Activated T-cell treated with anti-CD3 and anti-CD28 coated beads, Interleukin-2, amount 50 U/mL, for 24 hours (primary cell): Measurements from ENCODE around the gene CDH11.

ENCODE experiments used
- DNase-seq: peaks from one replicate; pipeline ENCODE4 v3.0.0-alpha.2; 2020
- H3K27ac Mint-ChIP-seq: 2 replicates; pipeline ENCODE4 v1.8.0; 2020; ENCODE audit warnings: mild to moderate bottlenecking, mixed read lengths
- H3K27me3 Mint-ChIP-seq: 2 replicates; pipeline ENCODE4 v1.8.0; 2020; ENCODE audit warnings: mixed read lengths
- H3K36me3 Mint-ChIP-seq: 2 replicates; pipeline ENCODE4 v1.8.0; 2020; ENCODE audit warnings: low read depth, mixed read lengths
- H3K4me1 Mint-ChIP-seq: 2 replicates; pipeline ENCODE4 v1.8.0; 2020; ENCODE audit warnings: low read depth, mixed read lengths
- H3K4me3 Mint-ChIP-seq: 2 replicates; pipeline ENCODE4 v1.8.0; 2020; ENCODE audit warnings: mild to moderate bottlenecking, moderate library complexity, mixed read lengths
- H3K9me3 Mint-ChIP-seq: 2 replicates; pipeline ENCODE4 v1.8.0; 2020; ENCODE audit warnings: mixed read lengths

Gene CDH11

DNA sequence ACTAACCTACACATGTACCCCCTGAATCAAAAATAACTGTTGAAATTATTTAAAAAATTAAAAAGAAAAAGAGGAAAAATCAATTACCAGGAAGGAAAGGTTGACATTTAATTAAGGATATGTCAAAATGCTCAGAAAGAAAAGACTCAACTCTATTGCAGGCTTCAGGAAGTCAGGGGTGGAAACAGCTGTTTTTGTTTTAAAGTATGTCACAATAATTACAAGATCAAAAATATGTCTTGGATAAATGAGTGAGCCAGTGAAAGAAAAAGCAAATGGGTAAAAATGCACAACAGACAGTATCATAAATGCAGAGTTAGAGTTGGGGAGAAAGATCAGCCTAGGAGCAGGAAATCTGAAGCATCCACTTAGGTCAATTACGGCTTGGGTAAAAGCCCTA is 146.0 kb downstream of the CDH11 start:
- Mint-ChIP-seq H3K27me3 (no peaks in the 10 kb centered on the region), H3K4me1 (no peaks in the 10 kb centered on the region), H3K9me3 (peaks cover 16% of the 10 kb centered on the region), H3K27ac (no peak overlapping the region), H3K4me3 (no peak overlapping the region), H3K36me3 (no peaks in the 10 kb centered on the region)
- DNase-seq = no peak

DNA sequence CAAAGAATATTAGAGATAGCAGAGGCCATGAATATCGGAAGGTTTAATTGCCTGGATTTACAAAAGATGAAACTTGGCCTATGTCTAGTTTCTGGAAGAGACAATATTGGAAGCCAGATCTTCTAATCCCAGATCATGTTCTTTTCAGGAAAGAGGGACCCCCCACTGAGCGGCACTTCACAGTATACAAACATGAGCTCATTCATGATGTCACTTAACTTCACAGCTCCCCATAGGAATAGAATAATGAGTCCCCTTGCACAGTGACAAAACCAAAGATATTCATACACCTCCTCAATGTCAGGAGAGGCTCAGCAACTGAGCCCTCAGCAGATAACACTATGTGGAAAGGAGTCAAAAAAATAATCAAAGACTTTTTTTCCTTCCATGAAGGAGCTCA is 147.5 kb downstream of the CDH11 start:
- no peak overlapping the region for H3K27ac Mint-ChIP-seq
- no peaks in the 10 kb centered on the region for H3K36me3 Mint-ChIP-seq
- no peaks in the 10 kb centered on the region for H3K4me1 Mint-ChIP-seq
- H3K27me3 Mint-ChIP-seq = no peaks in the 10 kb centered on the region
- H3K9me3 Mint-ChIP-seq = peaks cover 19% of the 10 kb centered on the region
- DNase-seq = no peak
- H3K4me3 Mint-ChIP-seq = no peak overlapping the region

DNA sequence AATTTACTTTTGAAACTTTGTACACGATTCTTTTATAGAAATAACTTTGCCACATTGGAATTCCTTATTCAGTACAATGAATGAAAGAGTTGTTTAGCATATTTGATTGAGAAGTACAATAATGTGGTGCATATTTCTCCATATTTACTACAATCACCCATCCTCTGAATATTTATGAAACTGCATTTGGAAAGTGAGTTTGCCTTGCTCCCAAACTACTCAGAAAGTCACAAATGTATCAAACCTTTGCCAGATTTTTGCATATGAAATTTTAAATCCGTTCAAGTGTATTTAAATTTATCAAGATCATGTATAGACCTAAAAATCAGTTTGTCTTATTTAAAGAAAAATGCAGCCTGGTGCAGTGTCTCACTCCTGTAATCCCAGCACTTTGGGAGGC is 148.7 kb downstream of the CDH11 start:
- no peak overlapping the region for H3K27ac Mint-ChIP-seq
- H3K36me3 Mint-ChIP-seq = no peaks in the 10 kb centered on the region
- no peak for DNase-seq
- no peaks in the 10 kb centered on the region for H3K27me3 Mint-ChIP-seq
- no peaks in the 10 kb centered on the region for H3K4me1 Mint-ChIP-seq
- no peak overlapping the region for H3K4me3 Mint-ChIP-seq
- H3K9me3 Mint-ChIP-seq = peaks cover 19% of the 10 kb centered on the region

DNA sequence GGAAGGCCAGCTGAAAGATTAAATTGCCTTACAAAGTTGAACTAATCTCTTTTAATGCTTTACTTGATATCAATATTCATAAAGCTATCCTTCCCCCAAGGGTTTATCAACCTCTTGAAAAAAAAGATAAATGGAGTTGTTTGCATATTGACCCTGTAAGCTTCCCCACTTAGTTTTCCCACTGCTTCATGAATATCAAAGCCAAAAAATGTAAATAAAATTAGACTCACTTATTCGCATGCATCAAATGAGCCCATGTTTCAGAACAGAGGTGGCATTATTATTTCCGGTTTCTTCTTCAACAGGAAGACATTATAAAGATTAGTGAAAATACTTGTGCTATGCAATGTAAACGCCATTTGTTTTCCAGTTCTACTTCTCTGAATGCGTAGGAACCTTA is 150.7 kb downstream of the CDH11 start:
- no peak for DNase-seq
- H3K27ac Mint-ChIP-seq = no peak overlapping the region
- no peaks in the 10 kb centered on the region for H3K4me1 Mint-ChIP-seq
- H3K4me3 Mint-ChIP-seq = no peak overlapping the region
- H3K27me3 Mint-ChIP-seq = no peaks in the 10 kb centered on the region
- peaks cover 13% of the 10 kb centered on the region for H3K9me3 Mint-ChIP-seq
- H3K36me3 Mint-ChIP-seq = no peaks in the 10 kb centered on the region

DNA sequence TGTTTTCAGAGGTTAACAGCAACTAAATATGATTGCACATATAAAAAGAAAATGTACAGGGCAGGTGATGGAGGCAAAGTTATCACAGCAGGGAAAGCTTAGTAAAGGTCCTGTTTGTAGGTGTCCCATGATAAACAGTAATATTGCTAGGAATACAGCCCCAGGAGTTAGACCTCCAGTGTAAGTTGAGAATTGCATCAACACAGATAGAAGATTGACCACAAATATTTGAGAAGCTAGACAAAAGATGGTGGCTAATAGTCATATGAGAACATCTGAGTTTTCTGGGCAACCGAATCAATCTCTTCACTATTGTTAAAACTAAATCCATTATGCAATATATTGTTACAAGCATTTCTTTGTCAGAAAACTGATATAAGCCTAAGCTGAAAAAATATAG is 152.6 kb downstream of the CDH11 start:
- Mint-ChIP-seq H3K4me3 (no peak overlapping the region), H3K4me1 (no peaks in the 10 kb centered on the region), H3K9me3 (peaks cover 9% of the 10 kb centered on the region), H3K36me3 (no peaks in the 10 kb centered on the region), H3K27ac (no peak overlapping the region), H3K27me3 (no peaks in the 10 kb centered on the region)
- DNase-seq = no peak

DNA sequence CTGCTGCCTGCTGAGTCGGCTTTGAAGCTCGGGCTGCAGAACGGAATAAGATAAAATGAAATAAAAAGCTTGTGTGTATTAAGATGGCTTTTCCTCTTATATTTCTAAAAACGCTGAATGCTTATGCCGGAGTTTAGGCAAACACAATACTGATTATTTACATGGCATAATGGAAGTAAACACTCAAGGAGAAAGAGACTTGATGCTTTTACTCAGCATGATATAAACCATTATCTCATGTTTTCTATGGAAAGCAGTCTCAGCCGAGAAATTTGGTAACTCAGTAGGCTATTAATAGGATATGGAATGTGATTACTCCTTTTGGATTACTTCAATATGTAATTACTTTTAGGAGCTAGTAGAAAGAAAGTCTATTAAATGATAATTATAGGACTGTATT is 153.3 kb downstream of the CDH11 start:
- peaks cover 6% of the 10 kb centered on the region for H3K9me3 Mint-ChIP-seq
- H3K36me3 Mint-ChIP-seq = no peaks in the 10 kb centered on the region
- no peaks in the 10 kb centered on the region for H3K27me3 Mint-ChIP-seq
- no peaks in the 10 kb centered on the region for H3K4me1 Mint-ChIP-seq
- no peak for DNase-seq
- no peak overlapping the region for H3K4me3 Mint-ChIP-seq
- no peak overlapping the region for H3K27ac Mint-ChIP-seq

DNA sequence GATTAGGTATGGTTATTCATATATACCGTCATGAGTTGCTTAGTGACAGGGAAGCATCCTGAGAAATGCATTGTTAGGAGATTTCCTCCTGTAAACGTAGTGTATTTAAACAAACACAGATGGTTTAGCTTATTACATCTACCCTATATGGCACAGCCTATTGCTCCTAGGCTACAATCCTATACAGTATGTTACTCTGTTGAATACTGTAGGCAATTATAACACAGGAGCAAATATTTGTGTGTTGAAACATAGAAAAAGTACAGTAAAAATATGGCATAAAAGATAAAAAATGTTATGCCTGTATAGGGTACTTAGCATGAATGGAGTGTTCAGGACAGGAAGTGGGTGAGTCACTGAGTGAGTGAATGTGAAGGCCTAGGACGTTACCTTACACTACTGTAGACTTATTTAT is 157.7 kb downstream of the CDH11 start:
- Mint-ChIP-seq H3K27me3 (no peaks in the 10 kb centered on the region), H3K36me3 (no peaks in the 10 kb centered on the region), H3K27ac (no peak overlapping the region), H3K9me3 (peaks cover 5% of the 10 kb centered on the region), H3K4me1 (no peaks in the 10 kb centered on the region), H3K4me3 (no peak overlapping the region)
- no peak for DNase-seq

DNA sequence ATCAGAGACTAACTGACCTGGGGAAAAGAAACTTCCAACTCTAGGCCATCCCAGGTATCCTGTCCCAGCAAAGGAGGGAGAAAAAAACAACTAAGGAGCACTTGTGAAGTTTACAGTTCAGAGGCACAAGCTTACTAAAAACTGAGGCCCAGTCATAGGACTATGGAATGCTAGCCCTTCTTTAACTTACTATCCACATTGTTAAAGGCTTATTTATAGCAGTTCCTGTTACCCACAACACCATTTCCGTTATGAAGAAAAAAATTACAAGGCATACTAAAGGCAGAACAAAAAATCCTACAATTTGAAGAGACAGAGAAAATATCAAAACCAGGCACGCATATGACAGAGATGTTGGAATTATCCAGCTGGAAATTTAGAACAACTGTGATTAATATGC is 159.1 kb downstream of the CDH11 start:
- H3K4me1 Mint-ChIP-seq = no peaks in the 10 kb centered on the region
- H3K27ac Mint-ChIP-seq = no peak overlapping the region
- H3K36me3 Mint-ChIP-seq = no peaks in the 10 kb centered on the region
- DNase-seq = no peak
- no peaks in the 10 kb centered on the region for H3K27me3 Mint-ChIP-seq
- peaks cover 10% of the 10 kb centered on the region for H3K9me3 Mint-ChIP-seq
- no peak overlapping the region for H3K4me3 Mint-ChIP-seq

DNA sequence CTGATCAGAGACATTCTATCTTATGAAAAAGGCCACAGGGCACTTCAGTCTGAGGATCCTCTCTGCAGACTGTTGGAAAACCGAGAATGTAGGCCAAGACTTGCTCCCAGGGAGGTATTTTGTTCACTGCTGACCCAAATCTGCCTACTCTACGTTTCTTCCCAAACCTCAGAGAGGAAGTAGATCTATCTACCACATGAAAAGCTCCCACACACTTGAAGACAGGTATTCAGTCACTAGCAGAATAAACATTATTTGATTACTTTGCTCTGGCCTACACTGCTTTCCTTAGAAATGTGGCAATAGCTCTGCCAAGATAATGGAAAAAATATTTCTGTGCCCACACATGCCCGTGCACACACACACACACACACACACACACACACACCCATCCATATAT is 164.6 kb downstream of the CDH11 start:
- no peak for DNase-seq
- H3K9me3 Mint-ChIP-seq = peaks cover 16% of the 10 kb centered on the region
- H3K4me3 Mint-ChIP-seq = no peak overlapping the region
- no peaks in the 10 kb centered on the region for H3K4me1 Mint-ChIP-seq
- H3K27ac Mint-ChIP-seq = no peak overlapping the region
- no peaks in the 10 kb centered on the region for H3K27me3 Mint-ChIP-seq
- H3K36me3 Mint-ChIP-seq = no peaks in the 10 kb centered on the region

DNA sequence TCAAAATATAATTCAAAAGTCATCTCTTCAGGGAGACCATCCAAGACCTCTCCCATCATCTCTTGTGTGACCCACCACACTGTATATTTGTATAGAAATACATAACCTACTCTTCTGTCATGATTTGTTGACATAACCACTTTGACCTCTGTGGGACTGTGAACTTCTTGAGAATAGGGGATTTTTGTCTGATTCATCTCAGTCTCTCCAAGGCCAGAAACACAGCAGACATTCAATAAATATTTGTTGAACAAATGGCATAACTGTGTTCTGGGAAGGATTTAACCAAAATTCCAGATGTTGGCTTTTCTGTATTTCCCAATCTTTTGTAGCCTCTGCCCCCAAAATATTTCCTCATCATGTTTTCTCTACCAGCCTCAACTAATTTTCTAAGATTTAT is 169.7 kb downstream of the CDH11 start:
- no peak for DNase-seq
- Mint-ChIP-seq H3K27me3 (no peaks in the 10 kb centered on the region), H3K36me3 (no peaks in the 10 kb centered on the region), H3K4me1 (no peaks in the 10 kb centered on the region), H3K27ac (no peak overlapping the region), H3K9me3 (peaks cover 23% of the 10 kb centered on the region), H3K4me3 (no peak overlapping the region)

DNA sequence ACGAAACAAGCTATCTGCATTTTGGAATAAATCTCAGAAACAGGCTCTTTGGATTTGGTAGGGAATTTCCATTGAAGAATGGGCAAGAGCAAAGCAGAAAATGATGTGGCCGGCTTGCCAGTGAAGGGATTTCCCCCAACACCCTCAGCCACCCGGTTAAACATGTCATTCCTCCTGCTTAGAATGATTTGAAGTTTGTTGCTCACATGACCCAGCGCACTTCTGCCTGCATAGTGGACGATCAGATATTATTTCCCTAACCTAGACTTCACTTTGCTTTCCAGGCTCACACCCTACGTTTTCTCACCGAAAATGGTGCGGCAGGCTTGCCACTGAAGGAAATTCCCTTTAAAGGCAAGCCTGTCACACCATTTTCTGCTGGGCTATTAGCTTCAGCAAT is 170.7 kb downstream of the CDH11 start:
- peaks cover 21% of the 10 kb centered on the region for H3K9me3 Mint-ChIP-seq
- no peaks in the 10 kb centered on the region for H3K4me1 Mint-ChIP-seq
- no peak overlapping the region for H3K27ac Mint-ChIP-seq
- H3K36me3 Mint-ChIP-seq = no peaks in the 10 kb centered on the region
- no peaks in the 10 kb centered on the region for H3K27me3 Mint-ChIP-seq
- DNase-seq = no peak
- H3K4me3 Mint-ChIP-seq = no peak overlapping the region

DNA sequence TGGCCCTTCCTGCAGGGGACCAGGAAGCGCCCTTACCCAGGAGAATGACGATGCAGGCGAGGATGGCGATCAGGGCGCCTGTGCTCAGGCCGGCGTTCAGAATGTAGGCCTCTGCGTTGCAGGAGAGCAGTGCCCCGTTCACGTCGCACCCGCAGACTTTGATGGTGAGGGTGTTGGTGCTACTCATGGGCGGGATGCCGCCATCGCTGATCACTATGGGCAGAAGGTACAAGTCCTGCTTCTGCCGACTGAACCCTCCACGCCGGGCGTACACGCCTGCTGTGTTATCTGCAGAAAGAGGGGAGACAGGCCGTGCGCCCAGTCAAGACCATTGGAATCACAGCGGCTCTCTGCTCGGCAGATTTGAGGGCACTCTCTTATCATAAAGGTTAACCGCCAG is 171.1 kb downstream of the CDH11 start:
- DNase-seq = no peak
- Mint-ChIP-seq H3K36me3 (no peaks in the 10 kb centered on the region), H3K27ac (no peak overlapping the region), H3K9me3 (peaks cover 20% of the 10 kb centered on the region), H3K27me3 (no peaks in the 10 kb centered on the region), H3K4me1 (no peaks in the 10 kb centered on the region), H3K4me3 (no peak overlapping the region)

DNA sequence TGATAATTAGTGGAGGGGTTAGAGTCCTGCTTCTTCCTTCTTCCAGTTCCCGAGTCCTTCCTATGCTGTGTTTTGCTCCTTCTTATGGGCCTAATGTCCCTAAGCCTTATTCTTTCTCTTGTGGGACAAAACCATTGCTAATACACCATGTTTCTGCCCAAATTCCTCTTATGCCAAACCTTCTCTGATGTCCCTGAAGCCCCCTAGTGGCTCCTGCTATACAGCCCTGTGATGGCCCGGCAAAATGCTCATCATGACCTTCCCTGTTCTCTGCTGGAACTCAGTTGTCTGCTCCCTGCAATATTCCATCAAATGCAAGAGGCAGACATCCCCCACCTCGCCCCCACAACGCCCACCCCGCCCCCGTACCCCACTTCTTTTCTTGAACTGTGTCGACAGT is 171.6 kb downstream of the CDH11 start:
- H3K36me3 Mint-ChIP-seq = no peaks in the 10 kb centered on the region
- H3K4me1 Mint-ChIP-seq = no peaks in the 10 kb centered on the region
- H3K4me3 Mint-ChIP-seq = no peak overlapping the region
- no peaks in the 10 kb centered on the region for H3K27me3 Mint-ChIP-seq
- no peak for DNase-seq
- H3K27ac Mint-ChIP-seq = no peak overlapping the region
- peaks cover 19% of the 10 kb centered on the region for H3K9me3 Mint-ChIP-seq

DNA sequence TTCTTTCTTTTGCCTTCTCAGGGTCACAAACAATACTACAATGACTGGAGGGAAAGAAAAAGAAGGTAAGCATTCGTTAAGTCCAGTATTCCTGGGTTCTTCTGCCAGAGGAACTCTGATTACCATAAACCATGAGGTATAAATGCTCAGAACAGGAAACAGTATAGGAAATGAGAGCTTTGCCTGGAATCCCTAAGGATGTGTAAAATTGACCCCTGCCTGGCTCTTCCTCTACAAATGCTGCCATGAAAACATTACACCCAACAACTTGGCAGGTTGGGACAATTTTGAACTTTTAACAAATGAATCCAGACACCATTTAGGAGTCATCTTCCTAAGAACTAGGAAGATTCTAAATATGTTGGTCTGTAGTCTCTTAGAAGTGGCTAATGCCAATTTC is 173.8 kb downstream of the CDH11 start:
- H3K27ac Mint-ChIP-seq = no peak overlapping the region
- no peaks in the 10 kb centered on the region for H3K4me1 Mint-ChIP-seq
- no peak for DNase-seq
- no peaks in the 10 kb centered on the region for H3K36me3 Mint-ChIP-seq
- no peaks in the 10 kb centered on the region for H3K27me3 Mint-ChIP-seq
- no peak overlapping the region for H3K4me3 Mint-ChIP-seq
- peaks cover 33% of the 10 kb centered on the region for H3K9me3 Mint-ChIP-seq

DNA sequence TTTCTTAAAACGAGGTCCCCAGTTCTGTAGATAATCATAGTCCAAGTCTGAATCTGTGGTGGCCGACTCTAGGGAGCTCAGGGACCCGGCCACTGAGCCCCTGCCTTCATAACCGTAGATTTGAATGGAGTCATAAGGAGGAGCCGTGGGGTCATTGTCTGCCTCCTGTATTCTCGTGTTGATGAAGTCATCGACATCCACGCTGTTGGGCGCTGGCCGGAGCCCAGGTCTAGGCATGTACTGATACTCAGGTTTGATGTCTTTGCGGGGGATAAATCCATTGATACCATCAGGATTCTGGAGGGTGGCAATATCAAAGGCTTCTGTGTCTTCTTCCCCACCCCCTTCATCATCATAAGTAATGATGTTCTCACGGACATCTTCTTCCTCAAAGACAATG is 174.2 kb downstream of the CDH11 start:
- H3K4me1 Mint-ChIP-seq = no peaks in the 10 kb centered on the region

DNA sequence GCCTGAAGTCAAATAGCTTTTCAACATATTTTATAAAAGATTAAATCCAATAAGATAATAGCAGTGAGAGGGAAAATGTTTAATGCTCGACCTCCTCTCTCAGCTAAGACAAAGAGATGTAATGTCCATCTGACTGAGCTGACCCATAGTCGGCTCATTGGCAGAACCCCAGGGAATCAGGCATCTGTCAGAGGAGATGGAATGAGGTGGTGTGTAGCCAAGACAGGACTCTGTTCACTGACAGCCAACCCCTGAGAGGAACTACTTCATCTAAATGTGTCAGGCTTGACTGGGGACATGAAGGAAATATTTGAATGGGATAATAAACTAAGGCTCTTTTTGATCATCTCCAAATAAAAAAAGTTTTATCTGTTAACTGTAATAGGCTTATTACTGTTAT is 188.0 kb downstream of the CDH11 start:
- Mint-ChIP-seq H3K36me3 (no peaks in the 10 kb centered on the region), H3K27ac (no peak overlapping the region), H3K4me3 (no peak overlapping the region), H3K4me1 (no peaks in the 10 kb centered on the region), H3K9me3 (peaks cover 13% of the 10 kb centered on the region), H3K27me3 (no peaks in the 10 kb centered on the region)
- DNase-seq = no peak

More for the DNA sequence above, 174.2 kb downstream of the CDH11 start:
- Mint-ChIP-seq H3K27ac (no peak overlapping the region), H3K27me3 (no peaks in the 10 kb centered on the region), H3K4me3 (no peak overlapping the region), H3K9me3 (peaks cover 33% of the 10 kb centered on the region), H3K36me3 (no peaks in the 10 kb centered on the region)
- DNase-seq = no peak
